Hepatic stellate cell (primary cell): ENCODE data around the gene DMRTB1.
"Not testable (repeated sequence)": the region's sequence is repeated elsewhere in the genome, so short reads cannot be mapped to it uniquely, and the experiment has no call there.

Experiments used
- DNase-seq: peaks from one replicate; pipeline ENCODE4 v3.0.0; 2011; ENCODE audit warnings: low spot score

The DMRTB1 gene

DNA sequence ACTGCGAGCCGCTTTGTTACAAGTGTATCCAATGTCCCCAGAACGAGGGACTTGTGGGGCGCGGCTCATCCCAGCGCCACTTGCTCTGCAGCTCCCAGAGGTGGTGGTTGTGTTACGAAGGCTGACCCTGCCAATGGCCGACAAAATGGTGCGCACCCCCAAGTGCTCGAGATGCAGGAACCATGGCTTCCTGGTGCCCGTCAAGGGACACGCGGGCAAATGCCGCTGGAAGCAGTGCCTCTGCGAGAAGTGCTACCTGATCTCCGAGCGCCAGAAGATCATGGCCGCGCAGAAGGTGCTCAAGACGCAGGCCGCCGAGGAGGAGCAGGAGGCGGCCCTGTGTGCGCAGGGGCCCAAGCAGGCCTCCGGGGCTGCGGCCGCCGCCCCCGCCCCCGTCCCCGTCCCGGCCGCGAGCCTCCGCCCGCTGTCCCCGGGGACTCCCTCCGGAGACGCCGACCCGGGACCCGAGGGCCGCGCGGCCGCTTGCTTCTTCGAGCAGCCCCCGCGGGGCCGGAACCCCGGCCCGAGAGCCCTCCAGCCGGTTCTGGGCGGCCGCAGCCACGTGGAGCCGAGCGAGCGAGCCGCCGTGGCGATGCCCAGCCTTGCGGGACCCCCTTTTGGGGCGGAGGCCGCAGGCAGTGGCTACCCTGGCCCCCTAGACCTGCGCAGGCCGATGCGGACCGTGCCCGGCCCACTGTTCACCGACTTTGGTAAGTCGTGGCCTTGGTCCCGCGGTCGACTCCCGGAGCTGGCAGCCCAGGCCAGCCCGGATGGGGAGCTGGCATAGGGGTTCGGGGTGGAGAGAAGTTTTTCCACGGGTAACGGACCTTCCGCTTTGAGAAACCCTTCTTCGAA is at the start of gene DMRTB1:
Gene DMRTB1 (plus strand): TSS at position 79 of the 855 bp plus-strand sequence. CDS start 55 bp downstream, at position 134.
- no peak for DNase-seq

DNA sequence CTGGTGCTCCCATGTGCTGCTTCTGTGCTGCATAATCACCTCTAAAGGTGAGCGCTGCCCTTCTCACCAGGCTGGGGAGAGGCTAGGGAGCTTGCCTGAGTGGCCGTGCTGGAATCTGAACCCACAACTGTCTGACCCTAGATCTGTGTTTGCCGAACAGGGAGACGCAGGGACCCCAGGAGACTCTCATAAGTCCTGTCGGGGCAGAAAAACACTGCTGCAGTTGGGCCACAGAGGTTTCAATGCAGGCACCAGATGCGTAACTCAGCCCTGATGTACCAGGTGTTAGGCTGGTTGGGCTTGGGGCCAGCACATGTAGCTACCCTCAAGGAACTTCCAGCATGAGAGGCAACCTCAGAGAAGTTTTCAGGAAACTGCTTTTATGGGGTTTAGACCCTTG is 49.5 kb upstream of the DMRTB1 start:
- DNase-seq = no peak

DNA sequence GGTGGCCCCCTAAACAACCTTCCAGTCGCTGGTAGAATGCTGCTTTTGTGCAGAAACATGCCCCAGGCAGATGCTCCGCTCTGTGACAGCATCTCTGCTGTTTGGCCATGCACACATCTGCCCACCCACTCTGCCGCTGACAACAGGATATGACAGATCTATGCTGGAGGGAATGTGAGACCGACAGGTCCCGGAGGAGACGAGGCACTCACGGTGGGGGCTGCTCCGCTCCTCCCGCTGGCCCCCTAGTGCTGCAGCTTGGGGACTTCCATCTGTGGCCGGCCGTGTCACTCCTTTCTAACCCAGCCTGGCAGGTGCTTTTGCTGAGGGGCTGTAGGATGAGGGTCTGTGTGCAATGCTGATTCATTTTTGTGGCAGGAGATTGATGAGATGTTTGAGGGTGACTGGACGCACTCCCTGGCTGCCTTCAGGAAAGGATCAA is 49.1 kb upstream of the DMRTB1 start:
- no peak for DNase-seq

DNA sequence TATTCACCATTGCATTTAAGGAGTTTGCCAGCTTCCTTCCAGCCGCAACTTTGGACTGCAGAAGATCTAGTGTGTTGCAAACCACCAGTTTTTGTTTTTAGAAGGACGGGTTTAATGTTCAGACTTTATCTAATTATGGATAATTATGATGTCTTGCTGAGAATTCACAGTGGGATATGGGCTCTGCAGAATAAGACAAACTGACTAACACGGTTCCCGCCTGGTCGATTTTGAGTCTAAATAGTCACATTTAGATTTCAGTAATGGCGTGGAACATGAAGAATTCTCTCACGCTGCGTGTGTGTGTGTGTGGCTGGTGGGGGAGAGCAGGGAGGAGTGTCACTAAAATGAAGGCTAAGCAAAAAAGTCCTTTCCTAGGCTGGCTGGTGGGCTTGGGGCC is 48.5 kb upstream of the DMRTB1 start:
- DNase-seq = no peak

DNA sequence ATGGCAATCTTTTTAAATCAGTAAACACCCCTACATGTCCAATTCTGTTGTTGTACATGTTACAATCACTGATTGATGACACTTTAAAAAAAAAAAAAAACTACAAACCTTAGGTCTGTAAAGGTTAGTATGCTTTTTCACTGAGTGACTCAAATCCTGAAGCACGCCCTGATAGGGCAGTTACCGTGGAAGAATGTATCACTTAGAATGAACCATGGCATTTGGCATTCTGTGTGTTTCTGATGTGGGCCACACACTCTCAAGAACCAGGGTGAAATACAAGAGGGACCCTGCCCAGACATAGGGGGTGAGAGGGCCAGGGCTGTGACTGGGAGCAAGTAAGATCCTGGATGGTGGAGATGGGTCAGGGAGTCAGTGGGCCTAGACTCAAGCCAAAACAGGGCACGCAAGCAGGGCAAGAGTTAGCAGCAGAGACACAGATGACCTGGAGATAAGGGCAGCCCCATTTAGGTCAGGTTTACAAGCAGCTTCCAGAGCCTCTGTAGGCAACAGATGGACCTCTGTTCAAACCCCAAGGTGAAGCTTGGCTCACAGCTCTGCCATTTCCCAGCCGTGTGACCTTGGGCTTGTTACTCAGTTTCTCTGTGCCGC is 47.6 kb upstream of the DMRTB1 start:
- DNase-seq = no peak

DNA sequence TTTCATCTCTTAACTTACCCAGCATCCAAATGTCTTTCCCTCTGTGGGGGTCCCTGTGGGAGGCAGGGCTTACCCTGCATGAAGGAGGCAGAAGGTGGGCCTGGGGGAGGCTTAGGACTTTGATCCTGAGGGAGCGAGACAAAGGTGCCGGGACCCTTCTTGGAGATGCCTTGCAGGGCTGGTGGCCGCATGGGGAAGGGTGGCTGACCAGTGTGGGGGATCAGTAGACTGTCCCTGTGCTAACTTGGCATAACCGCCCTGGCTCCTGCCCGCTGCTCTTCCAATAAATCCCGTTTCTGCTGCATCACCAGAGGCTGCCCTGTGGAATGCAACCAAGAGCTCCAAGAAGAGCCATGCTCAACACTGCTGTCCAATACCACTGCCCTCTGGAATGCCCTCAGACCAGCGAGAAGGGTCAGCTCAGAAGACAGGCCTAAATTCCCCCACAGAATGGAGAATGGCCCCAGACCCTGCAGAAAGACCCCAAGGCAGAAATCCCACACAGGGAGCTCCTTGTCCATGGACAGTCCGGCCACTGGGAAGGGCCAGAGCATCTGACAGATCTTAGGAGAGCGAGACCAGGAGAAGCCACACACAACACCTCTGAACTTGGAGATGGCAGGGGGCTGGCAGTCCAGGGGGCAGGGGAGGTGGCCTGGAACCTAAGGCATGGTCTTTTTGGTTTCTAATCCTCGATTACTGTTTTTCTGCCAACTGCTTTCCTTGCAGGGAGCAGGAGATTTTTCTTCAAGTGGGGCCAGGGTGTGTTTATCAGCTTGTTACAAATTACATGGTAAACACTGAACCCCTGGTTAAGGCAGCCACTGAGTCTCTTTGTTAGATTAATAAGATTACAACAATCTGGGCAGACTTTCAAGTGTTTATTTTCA is 46.7 kb upstream of the DMRTB1 start:
- DNase-seq = no peak

DNA sequence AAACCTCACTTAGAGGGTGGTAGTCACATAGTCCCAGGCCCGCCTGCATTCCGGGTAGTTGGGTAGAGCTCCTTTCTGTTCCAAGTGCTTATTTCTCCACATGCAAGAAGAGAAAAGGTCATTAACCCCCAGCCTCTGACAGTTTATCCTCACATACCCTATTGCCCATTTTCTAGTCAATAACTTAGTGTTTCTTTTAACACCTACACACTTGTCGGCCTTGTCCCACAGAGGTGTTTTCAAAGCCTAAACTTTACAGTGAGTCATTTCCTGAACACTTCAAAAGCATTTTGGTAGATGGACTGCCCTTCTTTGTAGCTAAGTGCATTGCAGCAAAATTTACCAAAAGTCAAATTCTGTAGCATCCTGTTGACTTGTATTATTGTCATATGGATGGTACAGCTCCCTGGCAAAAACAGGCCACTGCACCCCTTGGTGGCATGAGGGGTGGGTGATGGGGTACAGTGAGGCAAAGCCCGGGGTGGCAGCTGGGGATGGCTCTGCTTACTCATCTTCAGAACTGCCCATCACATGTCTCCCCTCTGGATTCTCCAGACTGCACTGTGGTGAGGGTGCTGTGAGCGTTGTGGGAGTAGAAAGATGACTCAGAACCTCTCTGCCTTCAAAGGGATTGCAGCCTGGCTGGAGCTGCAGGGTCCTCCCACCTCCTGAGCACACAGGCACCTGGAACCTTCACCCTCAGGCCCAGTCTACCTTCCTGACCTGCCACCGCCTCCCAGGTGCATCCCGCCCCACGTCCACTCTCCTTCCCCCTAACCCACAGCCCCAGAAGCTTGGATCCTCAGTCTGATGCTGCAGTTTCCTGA is 45.8 kb upstream of the DMRTB1 start:
- peak; percentile 56 for DNase-seq

DNA sequence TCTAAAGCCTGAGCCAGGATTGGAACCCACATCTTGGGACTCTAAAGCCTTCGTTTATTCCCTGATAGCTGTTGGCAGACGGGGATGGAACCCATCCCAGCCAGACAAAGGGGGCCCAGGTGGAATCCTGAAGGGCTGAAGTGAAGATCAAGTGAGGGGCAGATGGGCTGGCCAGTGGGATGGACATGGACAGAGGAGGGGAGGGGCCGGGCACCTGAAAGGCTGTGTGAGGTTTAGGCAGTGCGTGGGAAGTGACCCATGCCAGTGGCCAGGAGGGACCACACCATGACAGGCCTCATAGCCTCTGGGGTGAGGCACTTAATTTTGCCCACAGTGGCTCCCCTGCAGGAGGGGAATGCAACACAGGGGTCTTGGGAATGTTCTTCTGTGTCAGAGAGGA is 44.6 kb upstream of the DMRTB1 start:
- DNase-seq = no peak

DNA sequence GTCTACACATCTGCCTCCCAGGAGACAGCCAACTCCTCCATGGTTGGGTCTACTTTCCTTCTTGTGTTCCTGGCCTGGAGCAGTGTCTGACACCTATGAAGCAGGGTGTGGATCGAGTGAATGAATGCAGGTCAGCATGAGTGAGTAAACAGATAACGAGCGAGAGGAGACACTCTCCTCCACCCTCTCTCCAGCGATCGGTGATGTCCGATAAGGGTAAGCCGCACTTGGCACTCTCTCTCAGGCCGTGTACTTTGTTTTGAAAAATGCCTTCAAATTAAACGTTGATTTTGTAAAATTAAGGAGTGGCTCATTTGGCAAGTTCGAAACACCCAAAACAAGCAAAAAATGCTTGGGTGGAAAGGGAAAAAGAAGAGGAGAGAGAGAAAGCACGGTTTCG is 43.8 kb upstream of the DMRTB1 start:
- no peak for DNase-seq

DNA sequence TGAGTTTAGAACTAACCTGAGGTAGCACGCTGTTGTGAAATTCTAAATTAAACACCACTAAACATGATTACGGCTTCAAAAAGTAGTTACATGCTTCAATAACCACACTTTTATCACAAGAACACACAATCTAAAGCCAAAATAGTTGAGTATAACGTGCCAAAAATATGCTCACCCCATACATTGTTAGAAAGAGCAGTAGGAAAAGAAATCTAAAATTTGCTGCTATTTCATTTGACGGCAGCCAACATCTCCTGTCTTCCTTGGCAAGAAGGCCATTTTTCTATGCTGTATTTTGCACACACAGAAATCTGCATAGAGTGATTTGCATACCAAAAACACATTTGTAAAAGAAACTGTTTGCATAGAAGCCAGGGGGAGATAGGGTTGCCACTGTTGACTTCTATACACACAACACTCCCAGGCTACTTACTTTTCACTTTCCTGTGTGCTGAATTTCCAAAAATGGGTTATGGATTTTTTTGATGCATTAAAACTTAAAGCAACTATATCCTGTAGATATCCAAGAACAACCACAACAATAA is 42.9 kb upstream of the DMRTB1 start:
- no peak for DNase-seq

DNA sequence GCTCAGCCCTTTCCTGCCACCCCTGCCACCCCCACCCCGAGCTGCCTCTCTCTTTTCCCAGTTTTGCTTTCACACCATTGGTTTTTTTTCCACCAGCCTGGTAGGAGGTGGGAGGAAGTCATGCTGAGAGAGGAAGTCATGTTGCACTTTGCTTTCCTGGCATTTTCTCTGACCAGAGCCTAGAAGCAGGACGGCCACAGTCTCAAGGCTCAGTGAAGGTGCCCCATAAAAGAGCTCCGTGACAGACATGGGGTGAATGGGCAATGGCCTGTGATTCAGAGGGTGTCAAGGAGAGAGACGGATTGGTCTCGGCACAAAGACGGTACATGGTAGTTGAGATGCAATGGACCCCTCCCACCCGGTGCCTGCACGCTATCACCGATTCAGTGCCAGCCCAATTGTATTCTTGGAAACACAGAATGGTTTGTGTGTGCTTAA is 42.1 kb upstream of the DMRTB1 start:
- DNase-seq = no peak

DNA sequence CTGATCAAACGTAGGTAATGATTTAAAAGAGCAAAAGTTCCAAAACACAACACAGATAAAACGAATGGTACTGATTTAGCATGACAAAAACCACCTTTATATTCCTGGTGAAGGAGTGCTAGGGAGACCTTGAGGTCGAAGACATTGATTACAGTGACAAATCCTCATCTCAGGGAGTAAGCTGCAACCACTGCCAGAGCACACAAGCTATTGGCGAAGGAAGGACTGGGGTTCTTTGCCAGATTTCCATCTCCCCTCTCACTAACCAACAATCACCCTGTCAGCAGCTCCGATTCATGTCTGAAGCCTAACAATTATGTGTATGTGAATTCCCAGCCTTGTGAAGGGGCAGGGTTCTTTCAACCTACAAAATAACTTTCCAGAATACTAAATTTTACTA is 40.2 kb upstream of the DMRTB1 start:
- no peak for DNase-seq

DNA sequence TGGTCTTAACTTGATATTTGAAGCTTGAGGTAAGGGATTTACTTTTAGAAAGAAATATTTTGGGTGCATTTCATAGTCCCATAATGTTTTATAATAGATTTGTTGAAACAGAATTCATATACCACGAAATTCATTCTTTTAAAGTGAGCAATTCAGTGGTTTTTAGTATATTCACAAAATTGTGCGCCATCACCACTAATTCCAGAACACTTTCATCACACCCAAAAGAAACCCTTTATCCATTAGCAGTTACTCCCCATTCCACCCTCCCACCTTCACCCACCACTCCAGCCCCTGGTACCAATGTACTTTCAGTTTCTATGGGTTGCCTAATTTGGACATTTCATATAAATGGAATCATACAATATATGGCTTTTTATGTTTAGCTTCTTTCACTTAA is 38.9 kb upstream of the DMRTB1 start:
- no peak for DNase-seq

DNA sequence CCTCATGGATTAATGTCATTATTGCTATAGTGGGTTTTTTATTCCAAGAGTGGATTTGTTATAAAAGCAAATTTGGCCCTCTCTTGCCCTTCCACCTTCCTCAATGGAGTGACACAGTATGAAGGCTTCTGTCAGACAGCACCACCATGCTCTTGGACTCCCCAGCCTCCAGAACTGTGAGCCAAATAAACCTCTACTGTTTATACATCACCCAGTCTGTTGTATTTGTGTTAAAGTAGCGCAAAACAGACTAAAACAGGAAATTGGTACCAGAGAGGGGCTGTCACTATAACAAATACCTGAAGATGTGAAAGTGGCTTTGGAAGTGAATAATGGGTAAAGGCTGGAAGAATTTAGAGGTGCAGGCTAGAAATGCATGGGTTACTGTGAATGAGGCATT is 38.0 kb upstream of the DMRTB1 start:
- DNase-seq = no peak

DNA sequence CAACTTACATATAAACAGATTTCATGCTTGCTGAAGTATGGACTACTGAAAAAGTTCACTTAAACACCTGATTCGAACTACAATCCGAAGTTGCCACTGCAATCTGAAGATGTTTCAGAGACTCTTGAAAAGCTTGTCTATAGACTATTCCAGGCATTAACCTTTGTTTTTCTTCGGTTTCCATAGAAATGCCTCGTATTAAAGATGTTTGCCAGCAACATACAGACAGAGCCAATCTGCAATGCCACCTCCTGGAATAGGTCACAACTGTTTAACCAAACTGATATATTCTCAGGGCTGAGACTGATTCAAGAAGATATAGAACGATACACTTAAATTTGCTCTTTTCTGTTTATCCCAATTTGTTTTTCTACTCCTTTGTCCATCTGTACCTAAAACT is 28.9 kb upstream of the DMRTB1 start:
- no peak for DNase-seq

DNA sequence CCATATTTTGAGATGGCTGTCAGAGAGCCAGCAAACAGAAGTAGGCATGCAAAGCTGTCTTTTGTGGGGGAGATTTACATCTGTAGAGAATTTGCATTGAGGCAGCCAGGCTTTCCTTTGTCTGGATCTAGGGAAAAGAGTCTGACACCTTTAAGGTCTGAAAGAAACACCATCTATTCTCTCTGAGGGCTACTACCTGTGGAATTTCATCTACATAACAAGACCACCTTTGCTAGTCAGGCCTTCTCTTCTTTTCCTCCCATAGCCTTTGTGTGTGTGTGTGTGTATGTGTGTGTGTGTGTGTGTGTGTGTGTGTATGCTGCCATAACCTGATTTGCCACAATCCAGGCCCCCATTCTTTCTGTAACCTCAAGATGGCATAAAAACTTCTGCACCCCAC is 28.4 kb upstream of the DMRTB1 start:
- DNase-seq = no peak

DNA sequence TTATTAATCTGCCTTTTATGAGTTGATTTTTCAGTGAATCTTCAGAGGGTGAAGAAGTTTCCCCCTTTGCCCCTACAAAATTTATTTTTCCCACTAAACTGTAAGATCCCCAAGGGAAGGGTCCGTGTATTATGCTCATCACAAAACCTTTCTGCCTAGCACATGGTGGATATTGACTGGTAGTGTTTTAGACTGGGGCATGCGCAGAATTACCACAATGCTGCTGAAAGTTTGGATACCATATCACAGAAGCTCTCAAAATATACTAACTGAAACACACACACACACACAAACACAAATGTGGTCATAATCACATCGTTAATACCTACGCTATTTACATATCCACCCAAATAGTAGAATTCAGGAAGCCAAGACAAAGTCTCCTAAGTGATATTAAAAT is 28.0 kb upstream of the DMRTB1 start:
- DNase-seq = no peak

DNA sequence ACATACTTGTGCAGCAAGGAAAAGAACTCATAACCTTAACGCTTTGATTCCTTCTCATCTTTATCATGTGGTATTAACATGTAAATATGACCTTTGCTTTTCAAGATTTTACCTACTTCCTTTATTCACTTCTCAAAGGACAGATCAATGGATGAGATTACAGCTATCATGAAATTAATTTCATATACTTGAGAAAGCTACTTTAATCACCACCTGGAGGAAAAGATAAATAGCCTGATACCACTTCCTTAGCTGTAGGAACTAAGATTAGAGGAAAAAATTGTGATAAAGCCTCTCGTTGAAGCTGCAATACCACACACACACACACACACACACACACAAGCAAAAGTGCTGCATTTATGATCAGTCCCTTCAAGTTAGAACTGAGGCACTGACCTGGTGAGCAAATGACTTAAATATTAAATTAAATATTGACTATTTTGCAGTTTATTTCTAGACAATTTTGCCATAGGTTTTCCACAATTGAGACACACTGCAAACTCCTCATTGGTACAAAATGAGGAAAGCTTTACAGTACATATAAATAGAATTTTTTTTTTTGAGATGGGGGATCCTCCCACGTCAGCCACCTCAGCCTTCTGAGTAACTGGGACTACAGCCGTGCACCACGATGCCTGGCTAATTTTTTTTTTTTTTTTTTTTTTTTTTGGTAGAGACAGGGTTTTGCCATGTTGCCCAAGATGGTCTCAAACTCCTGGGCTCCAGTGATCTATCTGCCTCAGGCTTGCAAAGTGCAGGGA is 27.2 kb upstream of the DMRTB1 start:
- DNase-seq = no peak

DNA sequence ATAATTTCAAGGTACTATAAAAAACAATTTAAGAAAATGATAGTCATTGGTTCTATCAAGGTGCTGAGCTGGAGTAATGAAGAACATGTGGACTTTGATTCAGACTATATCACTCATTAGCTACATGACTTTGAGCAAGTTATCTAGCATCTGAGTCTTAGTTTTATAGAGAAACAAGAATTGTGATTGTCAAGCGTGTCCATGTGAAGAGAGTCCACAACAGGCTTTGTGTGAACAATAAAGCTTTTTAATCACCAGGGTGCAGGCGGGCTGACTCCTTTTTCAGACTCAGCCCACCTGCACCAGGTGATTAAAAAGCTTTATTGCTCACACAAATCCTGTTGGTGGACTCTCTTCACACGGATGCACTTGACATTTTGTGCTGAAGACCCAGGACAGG is 26.6 kb upstream of the DMRTB1 start:
- no peak for DNase-seq

DNA sequence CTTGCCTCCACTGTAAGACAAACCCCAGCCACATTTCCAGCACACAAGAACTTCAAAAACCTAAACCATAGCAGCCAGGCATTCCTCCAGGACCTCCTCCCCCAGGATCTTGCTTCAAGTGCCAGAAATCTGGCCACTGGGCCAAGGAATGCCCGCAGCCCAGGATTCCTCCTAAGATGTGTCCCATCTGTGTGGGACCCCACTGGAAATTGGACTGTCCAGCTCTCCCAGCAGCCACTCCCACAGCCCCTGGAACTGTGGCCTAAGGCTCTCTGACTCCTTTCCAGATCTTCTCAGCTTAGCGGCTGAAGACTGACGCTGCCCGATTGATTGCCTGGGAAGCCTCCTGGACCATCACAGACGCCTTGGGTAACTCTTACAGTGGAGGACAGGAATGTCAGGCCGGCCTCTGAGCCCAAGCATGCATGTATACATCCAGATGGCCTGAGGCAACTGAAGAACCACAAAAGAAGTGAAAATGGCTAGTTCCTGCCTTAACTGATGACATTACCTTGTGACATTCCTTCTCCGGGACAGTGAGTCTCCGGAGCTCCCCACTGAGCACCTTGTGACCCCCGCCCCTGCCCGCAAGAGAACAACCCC is 24.7 kb upstream of the DMRTB1 start:
- DNase-seq = not testable (repeated sequence)
